Stimulated activated CD8-positive, alpha-beta memory T cell treated with anti-CD3 and anti-CD28 coated beads, Interleukin-15, amount 100 ng/mL, for 48 hours (primary cell): ENCODE results near the gene MLYCD.

Source experiments
- DNase-seq, 2 donors: peaks; one replicate each; pipeline ENCODE4 v3.0.0-alpha.2; 2020; ENCODE audit warnings: low read depth in 2 of 2

Gene MLYCD

DNA sequence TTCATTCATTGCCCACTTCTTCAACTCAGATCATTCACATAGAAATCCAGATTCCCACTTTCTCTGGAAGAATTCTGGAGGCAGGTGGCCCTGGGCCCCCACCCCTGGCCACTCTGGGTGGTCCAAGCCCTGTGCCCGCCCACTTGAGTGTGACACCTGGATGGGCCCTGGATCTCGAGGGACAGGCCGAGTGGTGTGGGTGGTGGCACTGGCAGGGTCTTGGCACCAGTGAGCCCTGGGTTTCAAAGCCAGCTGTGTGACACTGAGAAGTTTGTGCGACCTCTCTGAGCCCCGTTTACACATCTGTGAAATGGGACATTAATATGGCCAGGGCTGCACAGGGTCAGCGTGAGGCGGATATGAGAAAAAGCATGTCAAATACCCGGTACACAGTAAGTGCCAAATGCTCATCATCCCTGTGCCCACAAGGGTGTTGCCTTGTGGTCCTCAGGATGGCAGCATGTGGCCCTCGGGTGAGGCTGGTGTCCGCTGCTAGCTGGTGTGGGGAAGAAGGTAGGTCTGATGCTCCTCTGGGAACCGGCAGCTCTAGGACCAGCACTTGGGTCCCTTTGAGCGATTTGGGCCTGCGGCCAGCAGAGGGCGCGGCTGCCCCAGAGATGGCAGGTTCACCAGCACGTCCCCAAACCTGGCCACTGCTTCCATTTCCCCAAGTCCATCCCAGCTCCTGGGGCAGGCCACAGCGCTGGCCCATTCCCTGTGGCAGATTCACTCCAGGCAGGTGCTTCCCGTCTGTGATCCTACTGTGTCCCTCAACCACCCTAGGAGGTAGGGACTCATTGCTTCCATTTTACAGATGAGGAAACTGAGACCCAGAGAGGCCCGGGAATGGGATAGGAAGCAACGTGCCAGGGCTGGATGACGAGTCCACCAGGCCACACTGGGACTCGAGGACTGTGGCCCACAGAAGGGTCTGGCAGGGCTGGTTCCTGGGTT is 57.7 kb downstream of the MLYCD start:
- DNase-seq: peak; percentile 54 to 59

GRCh38 chr16:83957296-83957855 is 58.5 kb downstream of the MLYCD start:
- no peak for DNase-seq

GRCh38 chr16:83958137-83958845 is 59.4 kb downstream of the MLYCD start:
- DNase-seq: no peak

- DNase-seq: no peak
Measured at GRCh38 chr16:83958846-83959565, 60.1 kb downstream of the MLYCD start.

DNA sequence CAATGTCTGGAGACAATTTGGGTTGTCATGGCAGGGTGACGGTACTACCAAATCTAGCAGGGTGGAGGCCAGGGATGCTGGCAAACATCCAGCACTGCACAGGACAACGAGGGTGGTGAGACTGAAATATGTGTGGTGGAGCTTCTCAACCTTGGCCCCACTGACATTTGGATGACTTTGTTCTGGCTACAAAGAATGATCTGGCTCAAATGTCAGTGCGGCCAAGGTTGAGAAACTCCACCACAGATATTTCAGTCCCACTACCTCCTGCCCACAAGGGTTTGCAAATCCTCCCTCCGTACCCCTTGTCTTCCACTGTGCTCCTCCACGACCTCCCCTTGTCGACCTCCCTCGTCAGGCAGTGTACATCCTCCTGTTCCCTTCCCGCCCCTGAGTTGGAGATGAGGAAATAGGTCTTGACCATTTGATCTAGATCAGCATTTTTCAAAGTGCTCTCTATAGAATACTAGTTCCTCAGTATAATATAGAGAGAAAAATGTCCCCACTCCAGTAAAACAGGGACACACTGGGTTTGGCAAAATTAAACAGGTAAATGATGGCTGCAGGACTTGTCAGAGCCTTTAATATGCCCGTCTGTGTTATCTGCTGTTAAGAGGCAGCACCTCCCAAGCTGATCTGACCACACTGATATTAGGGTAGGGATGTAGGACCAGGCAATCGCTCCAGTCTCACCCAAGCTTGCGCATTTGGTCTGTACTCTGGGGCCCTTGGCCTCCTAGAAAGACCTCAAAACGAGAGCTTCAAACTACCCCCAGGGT is 60.9 kb downstream of the MLYCD start:
- no peak for DNase-seq

- DNase-seq: no peak
Measured at GRCh38 chr16:83960521-83961249, 61.8 kb downstream of the MLYCD start.

- DNase-seq: no peak
Measured at GRCh38 chr16:83961591-83961990, 62.7 kb downstream of the MLYCD start.

DNA sequence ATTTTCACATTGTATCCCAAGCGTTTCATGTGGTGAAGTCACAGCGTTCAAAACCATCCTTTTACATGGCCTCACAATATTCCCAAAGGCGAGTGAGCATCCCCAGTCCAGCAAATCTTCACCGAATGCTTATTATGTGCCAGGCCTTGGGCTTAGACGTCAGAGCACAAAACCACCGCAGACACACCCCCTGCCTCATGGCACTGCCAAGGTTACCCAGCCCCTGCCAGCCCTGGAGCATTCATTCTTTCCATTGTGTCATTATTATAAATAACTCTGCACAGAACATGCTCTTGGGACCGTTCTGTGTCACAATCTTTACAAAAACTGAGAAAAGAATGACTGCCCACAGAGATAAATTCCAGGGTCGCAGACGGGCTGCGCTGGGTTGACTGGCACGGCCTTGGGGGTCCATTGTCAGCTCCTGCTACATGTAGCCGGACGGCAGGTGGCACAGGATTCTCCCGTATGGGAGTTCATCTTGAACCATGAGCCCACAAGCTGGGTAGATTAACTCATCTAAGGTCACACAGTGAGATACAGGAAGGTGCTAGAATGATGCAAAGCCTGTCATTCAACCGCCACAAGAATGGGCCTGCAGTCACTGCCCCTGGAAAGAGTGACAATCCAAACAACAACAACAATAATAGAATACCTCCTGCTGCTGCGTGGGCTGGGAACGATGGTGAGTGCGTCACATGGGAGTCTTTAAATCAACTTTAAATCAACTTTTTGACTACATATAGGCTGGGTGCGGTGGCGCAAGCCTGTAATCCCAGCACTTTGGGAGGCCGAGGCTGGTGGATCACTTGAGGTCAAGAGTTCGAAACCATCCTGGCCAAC is 64.6 kb downstream of the MLYCD start:
- DNase-seq: no peak

- no peak for DNase-seq
Measured at GRCh38 chr16:83964684-83965443, 65.9 kb downstream of the MLYCD start.

DNA sequence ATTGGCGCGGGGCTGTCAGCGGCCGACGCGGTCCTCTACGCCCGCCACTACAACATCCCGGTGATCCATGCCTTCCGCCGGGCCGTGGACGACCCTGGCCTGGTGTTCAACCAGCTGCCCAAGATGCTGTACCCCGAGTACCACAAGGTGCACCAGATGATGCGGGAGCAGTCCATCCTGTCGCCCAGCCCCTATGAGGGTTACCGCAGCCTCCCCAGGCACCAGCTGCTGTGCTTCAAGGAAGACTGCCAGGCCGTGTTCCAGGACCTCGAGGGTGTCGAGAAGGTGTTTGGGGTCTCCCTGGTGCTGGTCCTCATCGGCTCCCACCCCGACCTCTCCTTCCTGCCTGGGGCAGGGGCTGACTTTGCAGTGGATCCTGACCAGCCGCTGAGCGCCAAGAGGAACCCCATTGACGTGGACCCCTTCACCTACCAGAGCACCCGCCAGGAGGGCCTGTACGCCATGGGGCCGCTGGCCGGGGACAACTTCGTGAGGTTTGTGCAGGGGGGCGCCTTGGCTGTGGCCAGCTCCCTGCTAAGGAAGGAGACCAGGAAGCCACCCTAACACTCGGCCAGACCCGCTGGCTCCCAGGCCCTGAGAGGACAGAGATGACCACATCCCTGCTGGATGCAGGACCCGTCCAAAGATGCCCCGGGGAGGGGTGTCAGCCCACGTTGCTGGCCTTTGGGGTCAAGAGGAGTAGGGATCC is 66.7 kb downstream of the MLYCD start:
- no peak for DNase-seq

GRCh38 chr16:83966153-83966696 is 67.3 kb downstream of the MLYCD start:
- no peak for DNase-seq

- no peak for DNase-seq
Measured at GRCh38 chr16:83967091-83967490, 68.2 kb downstream of the MLYCD start.

- DNase-seq: peak; percentile 7 to 11
Measured at GRCh38 chr16:83967838-83968305, 69.0 kb downstream of the MLYCD start, which contains the start of gene NECAB2. NECAB2 (plus strand) TSS chr16:83968244; CDS start chr16:83968649, 405 bp downstream.

DNA sequence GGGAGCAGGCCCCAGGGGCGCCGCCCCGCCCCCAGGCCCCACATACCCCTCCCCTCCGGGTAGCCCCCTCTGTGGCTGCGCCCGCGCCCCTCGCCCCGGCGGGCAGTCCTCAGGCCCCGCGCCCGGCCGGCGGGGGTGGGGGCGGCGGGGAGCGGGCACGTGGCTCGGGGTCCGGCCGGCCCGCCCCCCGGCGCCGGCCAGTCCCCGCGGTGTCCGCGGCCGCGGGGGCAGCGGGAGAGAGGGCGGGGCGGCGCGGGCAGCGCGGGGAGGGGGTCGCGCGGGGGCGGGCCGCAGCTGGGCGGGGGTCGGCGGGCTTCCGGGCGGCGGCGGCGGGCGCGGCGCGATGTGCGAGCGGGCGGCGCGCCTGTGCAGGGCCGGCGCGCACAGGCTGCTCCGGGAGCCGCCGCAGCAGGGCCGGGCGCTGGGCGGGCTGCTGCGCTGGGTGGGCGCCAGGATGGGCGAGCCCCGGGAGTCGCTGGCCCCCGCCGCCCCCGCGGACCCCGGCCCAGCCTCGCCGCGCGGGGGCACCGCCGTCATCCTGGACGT is 69.5 kb downstream of the MLYCD start:
- no peak for DNase-seq

DNA sequence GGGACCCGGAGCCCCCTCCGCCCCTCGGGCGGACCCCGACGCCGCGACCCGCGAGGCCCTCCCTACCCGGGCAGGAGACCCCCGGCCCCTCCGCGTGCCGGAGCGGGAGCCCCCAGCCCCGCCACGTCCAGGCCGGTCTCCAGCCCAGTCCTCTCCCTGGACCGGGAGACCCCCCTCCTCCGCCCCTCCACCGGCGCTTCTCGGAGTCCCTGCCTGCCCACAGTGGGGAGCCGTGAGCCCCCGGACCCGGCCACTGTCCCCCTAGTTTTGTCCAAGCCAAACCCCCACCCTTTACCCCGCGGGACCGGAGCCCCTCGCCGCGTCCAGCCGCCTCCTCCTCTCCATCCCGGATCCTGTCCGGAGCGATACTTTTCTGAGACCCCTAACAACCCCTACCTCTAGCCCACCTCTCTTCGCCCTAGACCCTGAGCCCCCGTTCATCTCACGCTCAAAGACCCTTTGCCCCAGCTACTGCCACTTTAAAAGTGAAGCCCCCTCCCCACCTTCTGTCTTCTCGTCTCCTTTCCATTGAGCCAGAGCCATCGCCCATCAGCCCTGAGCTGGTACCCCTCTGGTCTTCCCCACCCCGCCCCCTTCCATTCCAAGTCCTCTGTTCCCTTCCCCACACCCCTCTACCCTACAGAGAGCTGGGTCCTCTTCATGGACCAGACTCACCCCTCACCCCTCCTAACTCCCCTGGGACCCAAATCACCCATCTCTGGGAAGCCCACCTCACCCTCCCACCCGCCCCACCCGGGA is 70.2 kb downstream of the MLYCD start:
- DNase-seq: no peak

DNA sequence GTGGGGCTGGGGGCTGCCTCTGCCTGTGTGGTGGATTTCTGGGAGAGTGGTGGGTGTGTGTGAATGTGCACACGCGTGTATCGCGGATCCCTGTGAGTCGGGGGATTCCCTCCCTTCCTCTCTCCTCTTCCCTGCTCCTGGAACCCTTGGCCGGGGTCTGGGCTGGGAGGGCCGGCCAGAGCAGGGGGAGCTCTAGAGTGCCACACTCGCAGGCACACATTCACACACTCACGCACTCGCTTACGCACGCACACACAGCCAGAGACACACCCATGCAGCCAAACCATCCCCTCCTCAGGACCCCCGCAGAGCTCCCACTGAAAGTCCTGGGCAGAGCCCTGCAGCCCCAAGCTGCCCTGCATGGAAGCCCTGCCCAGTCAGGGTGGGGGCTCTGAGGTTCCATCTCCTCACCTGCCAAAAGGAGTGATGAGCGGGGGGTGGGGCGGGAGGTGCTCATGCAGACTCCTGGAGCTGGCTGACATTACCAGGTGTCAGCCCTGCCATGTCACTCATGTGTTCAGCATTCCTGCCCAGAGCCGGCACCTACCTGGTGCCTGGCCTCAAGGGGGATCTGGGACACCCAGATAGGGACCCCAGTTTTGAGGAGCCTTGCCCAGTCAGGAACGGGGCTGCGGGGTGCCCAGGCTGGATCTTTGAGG is 71.0 kb downstream of the MLYCD start:
- no peak for DNase-seq
